Mammary epithelial cell (primary cell): ENCODE measurements around the gene KIAA1671.

Source experiments
- CTCF ChIP-seq, 2 donors: IDR thresholded peaks in 1 of 2; conservative IDR thresholded peaks in 1 of 2; 2 replicates each; pipeline ENCODE4 v1.5.1; 2011 to 2012; ENCODE audit warnings: inconsistent platforms in 2 of 2, low read length in 2 of 2, mild to moderate bottlenecking in 2 of 2, control low read depth in 1 of 2, low read depth in 1 of 2; ENCODE audit not compliant: insufficient read depth in 1 of 2; ENCODE audit errors: extremely low read depth in 1 of 2
- EZH2 ChIP-seq: IDR thresholded peaks from 2 replicates; pipeline ENCODE4 v1.6.1; 2012; ENCODE audit warnings: low read length, inconsistent platforms, borderline replicate concordance

GRCh38 chr22:25176175-25176574 lies 223.7 kb downstream of the KIAA1671 start:
- no peak for TF ChIP-seq CTCF (conservative IDR thresholded peaks at IDR 0.05 in 1 of 2, IDR thresholded peaks at IDR 0.05 in 1 of 2; ENCODE audit: extremely low read depth in 1 of 2, insufficient read depth in 1 of 2, low read depth in 1 of 2, low read length in 2 of 2)
- TF ChIP-seq EZH2: no peak
